ENCODE data around the gene PRDM16. TPM values are rescaled to one million over a fixed set of nuclear protein-coding genes. Genes with fewer than 3 reads are reported as not detected.

Gene PRDM16
- total and polyA plus RNA-seq, 2 of the 8 experiments (the other 6 are each of a cell fraction or from before 2014, with no cell fraction given): 0.39 to 0.43 TPM

DNA sequence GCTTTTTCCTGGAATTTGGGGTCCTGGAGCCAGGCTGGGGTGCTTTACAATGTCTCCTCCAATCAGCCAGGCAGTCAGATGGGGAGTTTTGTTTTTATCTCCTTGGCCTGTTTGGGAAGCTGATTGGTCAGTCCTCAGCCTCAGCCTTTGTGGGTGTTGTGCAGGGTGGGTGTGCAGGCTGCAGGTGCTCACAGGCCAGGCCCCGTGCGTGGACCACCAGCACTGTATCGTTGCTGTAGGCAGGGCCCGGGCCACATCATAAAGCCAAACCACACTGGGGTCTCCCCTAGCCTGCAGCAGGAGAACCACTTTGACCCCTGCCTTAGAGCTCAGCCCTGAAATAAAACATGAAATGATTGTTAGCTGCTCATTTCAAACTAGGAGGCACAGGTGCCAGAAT, 8.6 kb downstream of the PRDM16 start:
- CTCF ChIA-PET (ENCODE audit: partially characterized antibody): interaction anchor here (1.1 to 1.4 kb wide), 2 partner anchors 10 to 206 kb away, joined by 3 read pairs; no protein-coding TSS in a partner anchor
- FAIRE-seq: no peak
- H3K27me3 ChIP-seq (replicated peaks in 1 of 4; ENCODE audit: control insufficient read depth in 3 of 4, extremely low read depth in 1 of 4, insufficient read depth in 3 of 4, low read length in 3 of 4): peaks cover 19 to 42% (median 30%) of the 10 kb centered on the region in 4 experiments

More for the DNA sequence above, 8.6 kb downstream of the PRDM16 start:
- 91% methylated on average over 4 of the region's 4 CpGs; no CpG with 5 or more reads in 1 of the 2 experiments for WGBS, 2 experiments (ENCODE audit: extremely low coverage in 1 of 2, insufficient coverage in 1 of 2, insufficient read length in 1 of 2, insufficient replicate concordance in 2 of 2, low coverage in 1 of 2, low lambda C conversion rate in 2 of 2, missing lambda C conversion rate in 1 of 2)
- Histone ChIP-seq H3K9me3 (ENCODE audit: insufficient read depth in 2 of 2, low read depth in 1 of 2, low read length in 1 of 2) (no peaks in the 10 kb centered on the region; a peak in 1 of 4 replicates), H3K23ac (ENCODE audit: insufficient read length) (no peak overlapping the region), H4K20me1 (replicated peaks in 1 of 2; ENCODE audit: control insufficient read depth in 1 of 2, insufficient read depth in 2 of 2, low read length in 2 of 2) (peaks cover 5 to 6% of the 10 kb centered on the region in 2 experiments), H4K91ac (replicated peaks; ENCODE audit: insufficient read length, low read length) (no peak overlapping the region), H2BK5ac (ENCODE audit: low read depth, low read length) (no peak overlapping the region), H3K79me2 (ENCODE audit: control insufficient read depth in 1 of 2, insufficient read depth in 2 of 2, low read length in 2 of 2) (no peaks in the 10 kb centered on the region), H2BK120ac (replicated peaks; ENCODE audit: low read depth, low read length) (no peak overlapping the region), H3K23me2 (ENCODE audit: low read depth, low read length) (peaks cover 4% of the 10 kb centered on the region; the same call in 1 of the 2 replicates), H3K4me1 (replicated peaks in 1 of 4; ENCODE audit: control insufficient read depth in 3 of 4, insufficient read depth in 4 of 4, low read length in 3 of 4) (peaks cover 0 to 18% (median 12%) of the 10 kb centered on the region in 4 experiments; a peak in 5 of 7 replicates), H3K4me2 (ENCODE audit: insufficient read depth in 1 of 2, low read depth in 2 of 2, low read length in 2 of 2) (no peak overlapping the region), H4K8ac (ENCODE audit: extremely low read depth, insufficient read depth, low read length) (no peak overlapping the region), H3K4ac (replicated peaks; ENCODE audit: insufficient read length, low read depth, low read length) (no peak overlapping the region), H3K36me3 (ENCODE audit: control insufficient read depth in 2 of 4, insufficient read depth in 4 of 4, low read length in 3 of 4) (peaks cover 0 to 7% (median 0%) of the 10 kb centered on the region in 4 experiments; a peak in 1 of 8 replicates), H2BK20ac (ENCODE audit: low read length) (no peak overlapping the region), H2BK15ac (ENCODE audit: low read length) (no peak overlapping the region), H2AK5ac (ENCODE audit: low read depth, low read length) (no peak overlapping the region), H3K56ac (replicated peaks; ENCODE audit: insufficient read length, low read depth, low read length) (no peak overlapping the region), H3K4me3 (ENCODE audit: extremely low read depth in 1 of 4, insufficient read depth in 2 of 4, low read depth in 3 of 4, low read length in 4 of 4) (no peak overlapping the region), H2BK12ac (ENCODE audit: low read depth, low read length) (no peak overlapping the region), H3K79me1 (ENCODE audit: low read depth, low read length) (no peaks in the 10 kb centered on the region), H2AFZ (ENCODE audit: low read length) (no peak overlapping the region), H3K9ac (replicated peaks in 1 of 4; ENCODE audit: extremely low read depth in 1 of 4, low read depth in 3 of 4, low read length in 3 of 4) (no peak overlapping the region), H3K14ac (ENCODE audit: insufficient read length) (no peak overlapping the region), H4K5ac (ENCODE audit: insufficient read length, low read depth, low read length) (no peak overlapping the region), H3K18ac (ENCODE audit: extremely low read depth, low read length) (no peak overlapping the region), H3K27ac (ENCODE audit: low read depth, low read length) (no peak overlapping the region)
- DNase-seq (ENCODE audit: low read depth in 1 of 2, low spot score in 2 of 2): no peak
- POLR2A ChIA-PET (ENCODE audit: partially characterized antibody): no interaction called here
- no peak for TF ChIP-seq SP1 (IDR thresholded peaks at IDR 0.05; ENCODE audit: low read depth, low read length)
- no peak for TF ChIP-seq RXRA (IDR thresholded peaks at IDR 0.05; ENCODE audit: insufficient read depth, low read depth, low read length)
- no peak for TF ChIP-seq SRF (IDR thresholded peaks at IDR 0.05; ENCODE audit: low read depth, low read length)
- no peak for TF ChIP-seq SIN3A (conservative IDR thresholded peaks at IDR 0.05 in 1 of 2, IDR thresholded peaks at IDR 0.05 in 1 of 2; ENCODE audit: low read depth in 1 of 2, low read length in 2 of 2)
- TF ChIP-seq POU5F1 (IDR thresholded peaks at IDR 0.05; ENCODE audit: low read depth, low read length): no peak
- no peak for TF ChIP-seq CTBP2 (IDR thresholded peaks at IDR 0.05; ENCODE audit: borderline replicate concordance, insufficient read depth, insufficient read length, low read length)
- TF ChIP-seq, protein P1, sequence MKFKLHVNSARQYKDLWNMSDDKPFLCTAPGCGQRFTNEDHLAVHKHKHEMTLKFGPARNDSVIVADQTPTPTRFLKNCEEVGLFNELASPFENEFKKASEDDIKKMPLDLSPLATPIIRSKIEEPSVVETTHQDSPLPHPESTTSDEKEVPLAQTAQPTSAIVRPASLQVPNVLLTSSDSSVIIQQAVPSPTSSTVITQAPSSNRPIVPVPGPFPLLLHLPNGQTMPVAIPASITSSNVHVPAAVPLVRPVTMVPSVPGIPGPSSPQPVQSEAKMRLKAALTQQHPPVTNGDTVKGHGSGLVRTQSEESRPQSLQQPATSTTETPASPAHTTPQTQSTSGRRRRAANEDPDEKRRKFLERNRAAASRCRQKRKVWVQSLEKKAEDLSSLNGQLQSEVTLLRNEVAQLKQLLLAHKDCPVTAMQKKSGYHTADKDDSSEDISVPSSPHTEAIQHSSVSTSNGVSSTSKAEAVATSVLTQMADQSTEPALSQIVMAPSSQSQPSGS (IDR thresholded peaks at IDR 0.05; ENCODE audit: low read length): no peak
- no peak for TF ChIP-seq YY1 (IDR thresholded peaks at IDR 0.05; ENCODE audit: low read depth, low read length)
- no peak for TF ChIP-seq GABPA (IDR thresholded peaks at IDR 0.05; ENCODE audit: borderline replicate concordance, insufficient read depth, low read length)

Data from H1 (cell line).